Ovary (tissue), 3 donors: ENCODE data around the gene CEP164.

Source experiments
- POLR2A ChIP-seq: fragments of 450-650 bp; IDR thresholded peaks from one replicate; pipeline ENCODE4 v1.6.1; 2017; ENCODE audit warnings: antibody characterized with exemption, mild to moderate bottlenecking, moderate library complexity
- TF ChIP-seq, protein P1 (sequence below), 3 donors: fragments of 450-650 bp in 2 of 3; fragments of 200-600 bp in 1 of 3; IDR thresholded peaks; one replicate each; pipeline versions ENCODE4 v1.5.1 to v1.8.0; 2016 to 2022; ENCODE audit warnings: antibody characterized with exemption in 3 of 3, mild to moderate bottlenecking in 1 of 3
- donor health status: DM: no; HTN: no; CAD: no.

DNA sequence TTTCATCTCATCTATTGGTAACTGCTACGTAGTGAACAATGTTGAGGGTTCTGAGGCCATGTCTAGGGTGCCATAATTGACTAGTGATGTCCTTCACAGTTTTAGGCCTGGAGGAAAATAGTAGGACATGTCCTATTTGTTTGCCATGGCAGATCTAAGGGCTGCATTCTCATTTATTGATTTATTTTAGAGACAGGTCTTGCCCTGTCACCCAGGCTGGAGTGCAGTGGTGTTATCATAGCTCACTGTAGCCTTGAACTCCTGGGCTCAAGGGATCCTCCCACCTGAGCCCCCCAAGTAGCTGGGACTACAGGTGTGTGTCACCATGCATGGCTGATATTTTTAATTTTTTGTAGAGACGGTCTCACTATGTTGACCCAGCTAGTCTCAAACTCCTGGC lies 5.2 kb downstream of the CEP164 start:
- TF ChIP-seq POLR2A, result no peak
- TF ChIP-seq, protein P1, sequence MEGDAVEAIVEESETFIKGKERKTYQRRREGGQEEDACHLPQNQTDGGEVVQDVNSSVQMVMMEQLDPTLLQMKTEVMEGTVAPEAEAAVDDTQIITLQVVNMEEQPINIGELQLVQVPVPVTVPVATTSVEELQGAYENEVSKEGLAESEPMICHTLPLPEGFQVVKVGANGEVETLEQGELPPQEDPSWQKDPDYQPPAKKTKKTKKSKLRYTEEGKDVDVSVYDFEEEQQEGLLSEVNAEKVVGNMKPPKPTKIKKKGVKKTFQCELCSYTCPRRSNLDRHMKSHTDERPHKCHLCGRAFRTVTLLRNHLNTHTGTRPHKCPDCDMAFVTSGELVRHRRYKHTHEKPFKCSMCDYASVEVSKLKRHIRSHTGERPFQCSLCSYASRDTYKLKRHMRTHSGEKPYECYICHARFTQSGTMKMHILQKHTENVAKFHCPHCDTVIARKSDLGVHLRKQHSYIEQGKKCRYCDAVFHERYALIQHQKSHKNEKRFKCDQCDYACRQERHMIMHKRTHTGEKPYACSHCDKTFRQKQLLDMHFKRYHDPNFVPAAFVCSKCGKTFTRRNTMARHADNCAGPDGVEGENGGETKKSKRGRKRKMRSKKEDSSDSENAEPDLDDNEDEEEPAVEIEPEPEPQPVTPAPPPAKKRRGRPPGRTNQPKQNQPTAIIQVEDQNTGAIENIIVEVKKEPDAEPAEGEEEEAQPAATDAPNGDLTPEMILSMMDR (IDR thresholded peaks at IDR 0.05), result no peak
